Ishikawa (cell line): ENCODE data around the gene TMEM151A.

Experiments used
- CEBPB ChIP-seq: IDR thresholded peaks from 2 replicates; pipeline ENCODE4 v1.6.1; 2012
- CREB1 ChIP-seq: IDR thresholded peaks from 2 replicates; pipeline ENCODE4 v1.6.1; 2012; ENCODE audit warnings: low read depth
- EGR1 ChIP-seq: IDR thresholded peaks from 2 replicates; pipeline ENCODE4 v1.6.1; 2012
- EP300 ChIP-seq: IDR thresholded peaks from 2 replicates; pipeline ENCODE4 v1.6.1; 2012; ENCODE audit warnings: borderline replicate concordance
- FOXM1 ChIP-seq: IDR thresholded peaks from 2 replicates; pipeline ENCODE4 v1.6.1; 2012; ENCODE audit warnings: low read depth, borderline replicate concordance
- NFIC ChIP-seq: IDR thresholded peaks from 2 replicates; pipeline ENCODE4 v1.6.1; 2012
- RAD21 ChIP-seq: IDR thresholded peaks from 2 replicates; pipeline ENCODE4 v1.6.1; 2012; ENCODE audit warnings: low read depth
- TAF1 ChIP-seq: IDR thresholded peaks from 2 replicates; pipeline ENCODE4 v1.6.1; 2012; ENCODE audit warnings: low read depth, mild to moderate bottlenecking
- TCF12 ChIP-seq: IDR thresholded peaks from 2 replicates; pipeline ENCODE4 v1.6.1; 2012; ENCODE audit warnings: low read depth
- TEAD4 ChIP-seq: IDR thresholded peaks from 2 replicates; pipeline ENCODE4 v1.6.1; 2012
- YY1 ChIP-seq: IDR thresholded peaks from 2 replicates; pipeline ENCODE4 v1.6.1; 2012; ENCODE audit warnings: low read depth
- ZBTB7A ChIP-seq: IDR thresholded peaks from 2 replicates; pipeline ENCODE4 v1.6.1; 2012; ENCODE audit warnings: low read depth
- TF ChIP-seq, protein P1 (sequence below): IDR thresholded peaks from 2 replicates; pipeline ENCODE4 v1.6.1; 2012; ENCODE audit warnings: low read depth, mild to moderate bottlenecking
- TF ChIP-seq, protein P2 (sequence below): IDR thresholded peaks from 2 replicates; pipeline ENCODE4 v1.6.1; 2012
- TF ChIP-seq, protein P3 (sequence below): IDR thresholded peaks from 2 replicates; pipeline ENCODE4 v1.6.1; 2012

The TMEM151A gene

DNA sequence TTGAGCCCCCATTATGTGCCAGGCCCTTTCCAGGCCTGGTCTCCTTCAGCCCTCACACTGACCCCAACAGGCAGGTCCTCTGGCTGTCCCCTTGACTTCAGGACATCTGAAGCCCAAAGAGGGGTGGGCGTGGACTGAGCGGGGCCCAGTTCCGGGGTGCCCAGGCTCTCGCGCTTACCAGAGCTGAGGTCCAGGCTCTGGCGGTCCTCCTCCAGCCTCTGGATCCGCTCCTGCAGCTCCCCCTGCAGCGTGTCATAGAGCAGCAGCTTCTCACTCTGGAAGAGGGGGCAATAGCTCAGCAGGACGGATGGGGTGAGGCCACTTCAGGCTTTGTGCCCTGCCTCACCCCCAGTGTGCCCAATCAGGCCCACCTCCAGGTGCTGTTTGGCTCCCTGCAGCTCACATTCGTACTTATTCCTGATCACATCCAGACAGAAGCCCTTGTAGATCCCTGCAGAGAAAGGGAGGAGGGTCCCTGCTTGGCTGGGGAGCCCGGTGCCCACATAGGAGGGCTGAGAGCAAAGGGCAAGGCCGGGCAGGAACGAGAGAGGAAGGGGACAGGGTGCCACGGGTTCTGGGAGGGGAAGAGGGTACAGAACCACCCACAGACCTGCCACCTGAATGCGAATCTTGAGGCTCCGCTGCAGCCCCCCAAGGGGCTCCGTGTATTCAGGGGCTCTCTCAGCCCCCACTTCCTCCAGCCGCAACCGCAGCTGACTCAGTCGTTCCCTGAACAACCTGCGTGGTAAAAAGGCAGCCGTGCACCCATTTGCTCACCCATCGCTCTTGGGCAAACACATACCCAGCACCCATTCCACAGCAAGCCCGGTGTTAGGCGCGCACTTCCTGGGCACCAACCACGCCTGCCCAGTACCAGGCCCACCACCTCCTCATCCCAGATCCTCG, 49.2 kb downstream of the TMEM151A start:
- TF ChIP-seq, protein P1, sequence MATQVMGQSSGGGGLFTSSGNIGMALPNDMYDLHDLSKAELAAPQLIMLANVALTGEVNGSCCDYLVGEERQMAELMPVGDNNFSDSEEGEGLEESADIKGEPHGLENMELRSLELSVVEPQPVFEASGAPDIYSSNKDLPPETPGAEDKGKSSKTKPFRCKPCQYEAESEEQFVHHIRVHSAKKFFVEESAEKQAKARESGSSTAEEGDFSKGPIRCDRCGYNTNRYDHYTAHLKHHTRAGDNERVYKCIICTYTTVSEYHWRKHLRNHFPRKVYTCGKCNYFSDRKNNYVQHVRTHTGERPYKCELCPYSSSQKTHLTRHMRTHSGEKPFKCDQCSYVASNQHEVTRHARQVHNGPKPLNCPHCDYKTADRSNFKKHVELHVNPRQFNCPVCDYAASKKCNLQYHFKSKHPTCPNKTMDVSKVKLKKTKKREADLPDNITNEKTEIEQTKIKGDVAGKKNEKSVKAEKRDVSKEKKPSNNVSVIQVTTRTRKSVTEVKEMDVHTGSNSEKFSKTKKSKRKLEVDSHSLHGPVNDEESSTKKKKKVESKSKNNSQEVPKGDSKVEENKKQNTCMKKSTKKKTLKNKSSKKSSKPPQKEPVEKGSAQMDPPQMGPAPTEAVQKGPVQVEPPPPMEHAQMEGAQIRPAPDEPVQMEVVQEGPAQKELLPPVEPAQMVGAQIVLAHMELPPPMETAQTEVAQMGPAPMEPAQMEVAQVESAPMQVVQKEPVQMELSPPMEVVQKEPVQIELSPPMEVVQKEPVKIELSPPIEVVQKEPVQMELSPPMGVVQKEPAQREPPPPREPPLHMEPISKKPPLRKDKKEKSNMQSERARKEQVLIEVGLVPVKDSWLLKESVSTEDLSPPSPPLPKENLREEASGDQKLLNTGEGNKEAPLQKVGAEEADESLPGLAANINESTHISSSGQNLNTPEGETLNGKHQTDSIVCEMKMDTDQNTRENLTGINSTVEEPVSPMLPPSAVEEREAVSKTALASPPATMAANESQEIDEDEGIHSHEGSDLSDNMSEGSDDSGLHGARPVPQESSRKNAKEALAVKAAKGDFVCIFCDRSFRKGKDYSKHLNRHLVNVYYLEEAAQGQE: no peak
- TF ChIP-seq ZBTB7A (no peak), YY1 (no peak), RAD21 (no peak)
- TF ChIP-seq, protein P2, sequence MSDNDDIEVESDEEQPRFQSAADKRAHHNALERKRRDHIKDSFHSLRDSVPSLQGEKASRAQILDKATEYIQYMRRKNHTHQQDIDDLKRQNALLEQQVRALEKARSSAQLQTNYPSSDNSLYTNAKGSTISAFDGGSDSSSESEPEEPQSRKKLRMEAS: no peak

DNA sequence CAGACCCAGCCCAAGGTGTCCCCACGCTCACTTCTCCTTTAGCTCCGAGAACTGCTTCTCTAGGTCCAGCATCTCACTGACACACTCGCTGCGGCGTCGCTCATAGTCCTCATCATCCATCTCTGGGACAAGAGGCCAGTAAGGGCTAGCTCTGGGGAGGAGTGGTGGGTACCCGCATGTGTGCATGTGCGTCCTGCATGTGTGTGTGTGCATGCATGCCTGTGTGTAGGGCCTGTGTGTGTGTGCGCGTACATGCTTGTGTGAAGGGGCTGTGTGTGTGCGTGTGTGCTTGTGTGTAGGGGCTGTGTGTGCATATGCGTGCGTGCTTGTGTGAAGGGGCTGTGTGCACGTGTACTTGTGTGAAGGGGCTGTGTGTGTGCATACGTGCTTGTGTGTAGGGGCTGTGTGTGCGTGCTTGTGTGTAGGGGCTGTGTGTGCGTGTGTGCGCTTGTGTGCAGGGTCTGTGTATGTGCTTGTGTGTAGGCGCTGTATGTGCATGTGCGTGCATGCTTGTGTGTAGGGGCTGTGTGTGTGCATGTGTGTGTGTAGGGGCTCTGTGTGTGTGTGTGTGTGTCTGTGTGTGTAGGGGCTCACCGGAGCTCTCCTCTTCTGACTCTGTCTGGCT, 49.9 kb downstream of the TMEM151A start:
- TF ChIP-seq CREB1: no peak
- TF ChIP-seq TEAD4: no peak
- TF ChIP-seq, protein P1: no peak
- TF ChIP-seq ZBTB7A: no peak
- TF ChIP-seq TCF12: no peak
- TF ChIP-seq EGR1: no peak
- no peak for TF ChIP-seq RAD21
- no peak for TF ChIP-seq TAF1
- no peak for TF ChIP-seq FOXM1
- no peak for TF ChIP-seq EP300
- TF ChIP-seq, protein P3, sequence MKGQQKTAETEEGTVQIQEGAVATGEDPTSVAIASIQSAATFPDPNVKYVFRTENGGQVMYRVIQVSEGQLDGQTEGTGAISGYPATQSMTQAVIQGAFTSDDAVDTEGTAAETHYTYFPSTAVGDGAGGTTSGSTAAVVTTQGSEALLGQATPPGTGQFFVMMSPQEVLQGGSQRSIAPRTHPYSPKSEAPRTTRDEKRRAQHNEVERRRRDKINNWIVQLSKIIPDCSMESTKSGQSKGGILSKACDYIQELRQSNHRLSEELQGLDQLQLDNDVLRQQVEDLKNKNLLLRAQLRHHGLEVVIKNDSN: no peak
- no peak for TF ChIP-seq CEBPB
- TF ChIP-seq YY1: no peak
- TF ChIP-seq, protein P2: no peak
- TF ChIP-seq NFIC: no peak

DNA sequence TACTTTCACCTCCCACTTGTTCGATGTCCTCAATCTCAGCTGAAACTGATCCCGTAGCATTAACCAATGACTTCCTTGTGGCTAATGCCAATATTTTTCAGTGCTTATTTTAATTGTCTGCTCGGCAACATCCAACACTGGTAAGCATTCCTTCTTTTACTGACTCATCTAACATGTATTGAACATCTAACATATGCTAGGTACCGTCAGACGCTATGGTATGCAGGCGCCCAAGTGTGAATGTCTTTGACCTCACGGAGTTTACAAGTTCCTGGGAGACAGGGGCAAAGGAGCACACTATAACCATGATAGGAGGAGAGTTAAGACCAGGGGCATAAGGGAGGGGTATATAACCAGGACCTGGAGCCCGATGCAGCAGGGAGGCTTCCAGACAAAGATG, 51.5 kb downstream of the TMEM151A start:
- TF ChIP-seq CEBPB (no peak), NFIC (no peak), TEAD4 (no peak), RAD21 (no peak), ZBTB7A (no peak), TCF12 (no peak), CREB1 (no peak), TAF1 (no peak)
- TF ChIP-seq, protein P1: no peak
- TF ChIP-seq, protein P3: no peak

DNA sequence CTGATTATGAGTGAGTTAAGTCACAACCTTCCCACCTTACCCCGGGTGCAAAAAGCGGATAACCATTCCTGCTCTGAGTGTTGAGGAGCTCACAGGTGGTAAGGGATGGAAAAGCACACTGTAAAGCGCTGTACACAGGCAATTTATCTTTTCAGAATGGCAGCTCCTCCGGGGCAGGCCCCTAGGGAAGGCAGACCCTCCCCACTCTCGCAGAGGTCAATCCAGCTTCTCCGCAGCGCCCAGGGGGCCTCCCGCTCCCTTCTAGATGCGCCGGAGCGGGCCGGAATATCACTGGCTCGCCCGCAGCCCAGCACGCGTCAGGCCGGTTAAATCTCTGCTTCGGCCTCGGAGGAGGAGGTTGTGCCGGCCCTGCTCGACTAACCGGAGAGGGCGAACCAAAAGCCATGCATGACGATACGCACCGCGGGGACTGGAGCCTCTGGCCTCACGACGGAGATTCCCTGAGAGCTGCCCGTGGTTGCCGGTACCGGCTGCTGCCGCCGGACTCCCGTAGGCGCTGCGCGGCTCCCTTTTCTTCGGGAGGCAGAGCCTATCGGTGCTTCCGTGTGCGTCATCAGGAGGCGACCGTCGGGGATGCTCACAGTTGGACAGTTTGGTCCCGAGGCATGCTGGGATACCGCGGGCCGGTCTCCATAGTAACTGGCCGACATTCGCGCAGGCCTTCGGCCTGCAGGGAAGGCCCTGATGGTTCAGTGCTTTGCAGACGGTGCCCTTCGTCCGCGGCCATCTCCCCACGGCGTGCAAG, 53.0 kb downstream of the TMEM151A start, which contains the start of gene BRMS1:
TSS of gene BRMS1 (minus strand) at position 555 of the 766 bp plus-strand sequence. CDS start 2,870 bp downstream, outside the sequence.
- peak; percentile 86 for TF ChIP-seq TAF1
- TF ChIP-seq CREB1: peak; percentile 97
- no peak for TF ChIP-seq EGR1
- peak; percentile 73 for TF ChIP-seq TCF12
- TF ChIP-seq YY1: peak; percentile 78
- peak; percentile 20; the same call in 1 of the 2 replicates for TF ChIP-seq FOXM1
- no peak for TF ChIP-seq TEAD4
- TF ChIP-seq, protein P2: peak; percentile 70
